ENCODE measurements around the gene ASB10. TPM values are rescaled to one million over a fixed set of nuclear protein-coding genes. Genes with fewer than 3 reads are reported as not detected.

Gene ASB10
- total RNA-seq, 1 experiment from 2014 or later: not detected

DNA sequence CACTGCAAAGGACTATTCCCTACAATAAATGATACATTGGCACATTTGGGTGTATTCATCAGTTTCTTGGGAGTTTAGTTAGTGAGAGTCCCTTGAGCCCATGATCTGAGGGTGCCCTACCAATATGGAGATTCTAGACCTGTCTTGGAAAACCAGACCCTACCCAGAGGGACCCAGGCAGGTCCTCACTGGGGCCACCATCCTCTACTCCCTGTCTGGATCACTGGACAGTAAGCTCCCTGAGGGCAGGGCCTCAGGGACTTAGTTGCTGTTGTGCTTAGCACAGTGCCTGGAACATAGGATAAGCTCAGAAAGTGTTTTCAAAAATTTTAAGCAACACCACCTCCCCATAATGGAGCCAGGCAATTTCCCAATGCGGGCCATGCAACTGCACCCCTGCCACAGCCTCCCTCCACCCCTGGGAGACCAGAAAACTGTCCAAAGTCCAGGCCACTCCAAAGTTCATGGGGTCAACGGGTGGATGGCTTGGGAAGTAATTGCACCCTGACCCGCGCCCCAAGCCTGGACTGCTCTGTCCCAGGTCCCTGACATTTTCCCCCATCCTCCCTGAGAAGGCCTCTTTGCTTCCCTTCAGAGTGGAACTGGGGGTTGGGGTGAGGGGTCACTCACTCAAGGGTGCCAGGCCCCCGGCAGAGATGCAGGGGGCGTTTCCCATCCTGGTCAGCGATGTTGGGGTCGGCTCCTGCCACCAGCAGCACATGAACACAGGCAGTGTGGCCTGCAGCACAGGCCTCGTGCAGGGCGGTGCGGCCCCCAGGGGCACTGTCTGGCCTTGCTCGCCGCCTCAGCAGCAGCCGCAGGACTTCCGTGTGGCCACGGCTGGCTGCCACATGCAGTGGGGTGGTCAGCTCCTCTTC, 1.0 kb downstream of the ASB10 start:
- peaks cover 48% of the 10 kb centered on the region for H3K27me3 Mint-ChIP-seq (ENCODE audit: insufficient read depth, unreplicated experiment)
- DNase-seq (ENCODE audit: unreplicated experiment): no peak
- CTCF ChIA-PET: interaction anchor here (0.5 kb wide), 2 partner anchors 129 to 617 kb away, joined by 3 to 4 read pairs; no protein-coding TSS in a partner anchor
- no peak overlapping the region for H3K4me3 Mint-ChIP-seq (ENCODE audit: unreplicated experiment)
- H3K9me3 Mint-ChIP-seq (ENCODE audit: unreplicated experiment): no peaks in the 10 kb centered on the region
- H3K36me3 Mint-ChIP-seq (ENCODE audit: insufficient read depth, unreplicated experiment): peaks cover 6% of the 10 kb centered on the region
- intact Hi-C loops (cut with micrococcal nuclease): no loop called here
- TF ChIP-seq, protein P1, sequence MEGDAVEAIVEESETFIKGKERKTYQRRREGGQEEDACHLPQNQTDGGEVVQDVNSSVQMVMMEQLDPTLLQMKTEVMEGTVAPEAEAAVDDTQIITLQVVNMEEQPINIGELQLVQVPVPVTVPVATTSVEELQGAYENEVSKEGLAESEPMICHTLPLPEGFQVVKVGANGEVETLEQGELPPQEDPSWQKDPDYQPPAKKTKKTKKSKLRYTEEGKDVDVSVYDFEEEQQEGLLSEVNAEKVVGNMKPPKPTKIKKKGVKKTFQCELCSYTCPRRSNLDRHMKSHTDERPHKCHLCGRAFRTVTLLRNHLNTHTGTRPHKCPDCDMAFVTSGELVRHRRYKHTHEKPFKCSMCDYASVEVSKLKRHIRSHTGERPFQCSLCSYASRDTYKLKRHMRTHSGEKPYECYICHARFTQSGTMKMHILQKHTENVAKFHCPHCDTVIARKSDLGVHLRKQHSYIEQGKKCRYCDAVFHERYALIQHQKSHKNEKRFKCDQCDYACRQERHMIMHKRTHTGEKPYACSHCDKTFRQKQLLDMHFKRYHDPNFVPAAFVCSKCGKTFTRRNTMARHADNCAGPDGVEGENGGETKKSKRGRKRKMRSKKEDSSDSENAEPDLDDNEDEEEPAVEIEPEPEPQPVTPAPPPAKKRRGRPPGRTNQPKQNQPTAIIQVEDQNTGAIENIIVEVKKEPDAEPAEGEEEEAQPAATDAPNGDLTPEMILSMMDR (IDR thresholded peaks at IDR 0.05; ENCODE audit: unreplicated experiment): no peak
- H3K27ac Mint-ChIP-seq (ENCODE audit: low read depth, unreplicated experiment): no peak overlapping the region
- no peaks in the 10 kb centered on the region for H3K4me1 Mint-ChIP-seq (ENCODE audit: insufficient read depth, unreplicated experiment)
- POLR2A ChIA-PET: no interaction called here
- no TSS peak for BruUV-seq (replicated peaks)

DNA sequence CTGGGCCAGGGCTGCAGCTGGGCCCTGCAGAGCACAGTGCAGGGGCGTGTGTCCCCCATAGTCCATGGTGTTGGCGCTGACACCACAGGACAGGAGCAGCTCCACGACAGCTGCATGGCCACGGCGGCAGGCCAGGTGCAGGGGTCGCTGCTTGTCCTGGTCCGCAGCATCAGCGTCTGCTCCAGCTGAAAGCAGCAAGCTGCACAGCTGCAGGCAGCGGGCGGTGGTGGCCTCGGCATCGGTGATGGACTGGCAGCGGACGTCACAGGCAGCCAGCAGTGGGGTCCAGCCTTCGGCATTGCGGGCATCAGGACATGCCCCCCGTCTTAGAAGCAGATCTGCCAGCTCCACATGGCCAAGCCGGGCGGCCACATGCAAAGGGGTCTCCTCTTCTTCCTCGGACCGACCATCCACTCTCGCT, 6.0 kb downstream of the ASB10 start:
- Mint-ChIP-seq H3K4me3 (ENCODE audit: unreplicated experiment) (no peak overlapping the region), H3K27ac (ENCODE audit: low read depth, unreplicated experiment) (no peak overlapping the region), H3K27me3 (ENCODE audit: insufficient read depth, unreplicated experiment) (peaks cover 60% of the 10 kb centered on the region), H3K36me3 (ENCODE audit: insufficient read depth, unreplicated experiment) (no peaks in the 10 kb centered on the region), H3K9me3 (ENCODE audit: unreplicated experiment) (no peaks in the 10 kb centered on the region), H3K4me1 (ENCODE audit: insufficient read depth, unreplicated experiment) (no peaks in the 10 kb centered on the region)
- TF ChIP-seq, protein P1 (IDR thresholded peaks at IDR 0.05; ENCODE audit: unreplicated experiment): no peak
- no TSS peak for BruUV-seq (replicated peaks)
- intact Hi-C loops (cut with micrococcal nuclease): no loop called here
- ChIA-PET CTCF (interaction anchor here (0.6 to 0.9 kb wide), 2 partner anchors 9 to 409 kb away, joined by 3 read pairs; no protein-coding TSS in a partner anchor), POLR2A (no interaction called here)
- DNase-seq (ENCODE audit: unreplicated experiment): no peak

DNA sequence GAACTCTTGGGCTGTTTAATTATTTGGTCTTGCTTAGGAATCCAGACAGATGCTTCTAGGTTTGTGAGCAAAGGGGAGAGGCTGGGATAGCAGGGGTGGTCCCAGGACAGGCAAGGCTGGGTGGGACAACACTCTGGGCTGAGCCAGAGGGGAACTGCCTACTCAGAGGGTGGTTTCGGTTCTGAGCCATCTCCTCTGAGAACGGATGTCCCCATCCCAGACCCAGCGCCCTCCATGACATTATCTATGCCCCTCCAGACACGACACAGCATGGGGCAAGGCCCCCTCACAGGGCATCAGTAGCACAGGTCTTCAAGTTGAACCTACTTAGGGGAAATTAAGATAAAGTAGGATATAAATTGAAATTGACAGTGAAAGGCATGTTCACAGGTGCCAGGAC, 7.1 kb downstream of the ASB10 start:
- POLR2A ChIA-PET: no interaction called here
- CTCF ChIA-PET: interaction anchor here (0.9 kb wide), 1 partner anchor 38 kb away, joined by 3 read pairs; no protein-coding TSS in a partner anchor

DNA sequence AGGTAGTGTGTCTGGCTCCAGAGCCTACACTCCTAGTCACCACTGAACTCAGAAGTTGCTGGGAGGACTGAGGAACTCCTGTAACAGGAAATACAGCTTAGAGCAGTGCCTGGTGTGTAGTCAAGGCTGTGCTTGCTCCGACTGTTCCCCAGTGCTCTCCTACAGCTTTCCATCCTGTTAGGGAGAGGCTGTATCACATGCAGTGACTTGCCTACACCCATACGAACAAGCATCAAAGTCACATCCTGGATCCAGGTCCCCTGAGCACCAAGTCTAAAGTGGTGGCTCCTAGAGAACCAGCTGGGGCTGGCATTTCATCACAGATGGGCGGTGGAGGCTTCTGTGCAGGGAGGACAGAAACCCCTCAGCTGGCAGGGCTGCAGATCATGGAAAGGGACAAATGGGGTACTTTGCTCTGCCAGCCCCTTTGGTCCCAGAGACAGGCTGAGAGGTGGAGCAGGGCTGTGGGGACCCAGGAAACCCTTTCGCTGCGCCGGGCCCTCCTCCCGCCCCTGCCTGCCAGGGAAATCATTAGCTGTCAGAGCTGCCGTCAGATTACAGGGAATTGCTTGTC, 7.7 kb downstream of the ASB10 start:
- Mint-ChIP-seq H3K27me3 (ENCODE audit: insufficient read depth, unreplicated experiment) (peaks cover 73% of the 10 kb centered on the region), H3K4me3 (ENCODE audit: unreplicated experiment) (no peak overlapping the region), H3K36me3 (ENCODE audit: insufficient read depth, unreplicated experiment) (no peaks in the 10 kb centered on the region), H3K4me1 (ENCODE audit: insufficient read depth, unreplicated experiment) (no peaks in the 10 kb centered on the region), H3K9me3 (ENCODE audit: unreplicated experiment) (no peaks in the 10 kb centered on the region), H3K27ac (ENCODE audit: low read depth, unreplicated experiment) (no peak overlapping the region)
- POLR2A ChIA-PET: interaction anchor here (1.5 kb wide), 1 partner anchor 23 kb away, joined by 3 read pairs; no protein-coding TSS in a partner anchor
- TF ChIP-seq, protein P1 (IDR thresholded peaks at IDR 0.05; ENCODE audit: unreplicated experiment): no peak
- DNase-seq (ENCODE audit: unreplicated experiment): no peak
- intact Hi-C loops (cut with micrococcal nuclease): no loop called here
- CTCF ChIA-PET: interaction anchor here (0.9 kb wide), 1 partner anchor 39 kb away, joined by 3 read pairs; no protein-coding TSS in a partner anchor
- no TSS peak for BruUV-seq (replicated peaks)

More for the DNA sequence above, 7.1 kb downstream of the ASB10 start:
- H3K9me3 Mint-ChIP-seq (ENCODE audit: unreplicated experiment): no peaks in the 10 kb centered on the region
- TF ChIP-seq, protein P1 (IDR thresholded peaks at IDR 0.05; ENCODE audit: unreplicated experiment): no peak
- no peak for DNase-seq (ENCODE audit: unreplicated experiment)
- H3K36me3 Mint-ChIP-seq (ENCODE audit: insufficient read depth, unreplicated experiment): no peaks in the 10 kb centered on the region
- BruUV-seq (replicated peaks): no TSS peak
- peaks cover 70% of the 10 kb centered on the region for H3K27me3 Mint-ChIP-seq (ENCODE audit: insufficient read depth, unreplicated experiment)
- H3K27ac Mint-ChIP-seq (ENCODE audit: low read depth, unreplicated experiment): no peak overlapping the region
- no peaks in the 10 kb centered on the region for H3K4me1 Mint-ChIP-seq (ENCODE audit: insufficient read depth, unreplicated experiment)
- intact Hi-C loops (cut with micrococcal nuclease): no loop called here
- no peak overlapping the region for H3K4me3 Mint-ChIP-seq (ENCODE audit: unreplicated experiment)

Data from MCF 10A (cell line).